Ammon's horn (tissue), 1 donor: ENCODE results near the gene PSTPIP1.

Experiments used
- DNase-seq: peaks from one replicate; pipeline ENCODE4 v3.0.0-alpha.2; 2016; ENCODE audit warnings: low spot score

PSTPIP1 gene

GRCh38 chr15:76998663-76999285, 3.8 kb downstream of the PSTPIP1 start:
- DNase-seq, result no peak

- no peak for DNase-seq
Observed at GRCh38 chr15:76999996-77000395, 5.1 kb downstream of the PSTPIP1 start.

GRCh38 chr15:77001351-77001750, 6.4 kb downstream of the PSTPIP1 start:
- DNase-seq, result no peak

GRCh38 chr15:77001966-77002365, 7.0 kb downstream of the PSTPIP1 start:
- DNase-seq, result no peak

GRCh38 chr15:77002436-77002835, 7.5 kb downstream of the PSTPIP1 start:
- no peak for DNase-seq

GRCh38 chr15:77002954-77003912, 8.3 kb downstream of the PSTPIP1 start:
- DNase-seq, result peak; percentile 81

- peak; percentile 68 for DNase-seq
Observed at GRCh38 chr15:77004189-77004588, 9.3 kb downstream of the PSTPIP1 start.

- no peak for DNase-seq
Observed at GRCh38 chr15:77009176-77009575, 14.2 kb downstream of the PSTPIP1 start.

- no peak for DNase-seq
Observed at GRCh38 chr15:77009646-77010311, 14.9 kb downstream of the PSTPIP1 start.

- DNase-seq, result no peak
Observed at GRCh38 chr15:77010312-77010686, 15.4 kb downstream of the PSTPIP1 start.

- DNase-seq, result no peak
Observed at GRCh38 chr15:77010857-77011256, 15.9 kb downstream of the PSTPIP1 start.

- DNase-seq, result no peak
Observed at GRCh38 chr15:77012117-77012712, 17.3 kb downstream of the PSTPIP1 start.

- no peak for DNase-seq
Observed at GRCh38 chr15:77012868-77013267, 17.9 kb downstream of the PSTPIP1 start.

- DNase-seq, result no peak
Observed at GRCh38 chr15:77013776-77014131, 18.8 kb downstream of the PSTPIP1 start.

GRCh38 chr15:77014132-77015081, 19.5 kb downstream of the PSTPIP1 start:
- DNase-seq, result peak; percentile 46

GRCh38 chr15:77015646-77016320, 20.9 kb downstream of the PSTPIP1 start:
- no peak for DNase-seq

GRCh38 chr15:77016321-77016695, 21.4 kb downstream of the PSTPIP1 start:
- no peak for DNase-seq

- no peak for DNase-seq
Observed at GRCh38 chr15:77017091-77017660, 22.2 kb downstream of the PSTPIP1 start.

GRCh38 chr15:77017761-77018720, 23.1 kb downstream of the PSTPIP1 start:
- no peak for DNase-seq
